Heart left ventricle (tissue), 13 donors: Measurements from ENCODE around the gene LMF1.

Experiments used
- POLR2A ChIP-seq, 2 donors: fragments of 450-650 bp; IDR thresholded peaks; one replicate each; pipeline ENCODE4 v1.6.1; 2017; ENCODE audit warnings: antibody characterized with exemption in 2 of 2, mild to moderate bottlenecking in 2 of 2, moderate library complexity in 2 of 2
- TF ChIP-seq, protein P1 (sequence below), 12 donors: fragments of 200-600 bp; sonication (generic) in 4 of 12; IDR thresholded peaks; one replicate each; pipeline versions ENCODE4 v1.5.0 to v1.8.0; 2018 to 2022; ENCODE audit warnings: antibody characterized with exemption in 12 of 12, mild to moderate bottlenecking in 5 of 12
- donor health status: ischemic (EF 13 %, LVEDD 7.1; RV severe dilation, severe dysfunction).
- donor health status: DM: no; HTN: yes; CAD: no.
- donor health status: DM: no; HTN: no; CAD: no.
- donor health status: ischemic (EF 25% LVEDD 6.9; RV normal size, moderate dysfunction).
- donor health status: ischemic (EF 25% LVEDD 5.7; RV mildly dilated, moderate dysfunction).
- donor health status: ischemic (EF 35%, LVEDD 5.7; RV mildly dilated, moderate dysfunction).
- donor health status: nonischemic (EF 11% LVEDD 7.7; RV severe dilation, severe dysfunction).
- donor health status: DM: yes; HTN: yes; CAD: no.
- donor health status: PGD.
- donor health status: ischemic (EF 29% LVEDD 5.4; RV normal size, mild dysfunction).
- donor health status: nonischemic (EF 23%, LVEDD 6.1; RV moderate dilation, normal function).

DNA sequence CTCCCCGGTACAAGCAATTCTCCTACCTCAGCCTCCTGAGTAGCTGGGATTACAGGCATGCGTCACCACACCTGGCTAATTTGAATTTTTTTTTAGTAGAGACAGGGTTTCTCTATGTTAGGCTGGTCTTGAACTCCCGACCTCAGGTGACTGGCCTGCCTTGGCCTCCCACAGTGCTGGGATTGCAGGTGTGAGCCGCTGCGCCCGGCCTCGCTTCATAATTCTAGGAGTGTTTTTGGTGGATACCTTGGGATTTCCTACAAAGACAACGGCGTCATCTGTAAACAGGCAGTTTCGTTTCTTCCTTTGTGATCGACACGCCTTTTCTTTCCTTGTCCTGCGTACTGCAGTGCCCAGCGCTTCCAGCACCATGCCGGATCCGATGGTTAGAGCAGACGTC lies 109.3 kb downstream of the LMF1 start:
- TF ChIP-seq POLR2A (IDR thresholded peaks at IDR 0.05) = no peak
- TF ChIP-seq, protein P1, sequence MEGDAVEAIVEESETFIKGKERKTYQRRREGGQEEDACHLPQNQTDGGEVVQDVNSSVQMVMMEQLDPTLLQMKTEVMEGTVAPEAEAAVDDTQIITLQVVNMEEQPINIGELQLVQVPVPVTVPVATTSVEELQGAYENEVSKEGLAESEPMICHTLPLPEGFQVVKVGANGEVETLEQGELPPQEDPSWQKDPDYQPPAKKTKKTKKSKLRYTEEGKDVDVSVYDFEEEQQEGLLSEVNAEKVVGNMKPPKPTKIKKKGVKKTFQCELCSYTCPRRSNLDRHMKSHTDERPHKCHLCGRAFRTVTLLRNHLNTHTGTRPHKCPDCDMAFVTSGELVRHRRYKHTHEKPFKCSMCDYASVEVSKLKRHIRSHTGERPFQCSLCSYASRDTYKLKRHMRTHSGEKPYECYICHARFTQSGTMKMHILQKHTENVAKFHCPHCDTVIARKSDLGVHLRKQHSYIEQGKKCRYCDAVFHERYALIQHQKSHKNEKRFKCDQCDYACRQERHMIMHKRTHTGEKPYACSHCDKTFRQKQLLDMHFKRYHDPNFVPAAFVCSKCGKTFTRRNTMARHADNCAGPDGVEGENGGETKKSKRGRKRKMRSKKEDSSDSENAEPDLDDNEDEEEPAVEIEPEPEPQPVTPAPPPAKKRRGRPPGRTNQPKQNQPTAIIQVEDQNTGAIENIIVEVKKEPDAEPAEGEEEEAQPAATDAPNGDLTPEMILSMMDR (IDR thresholded peaks at IDR 0.05) = no peak
